ENCODE results near the gene STARD6. TPM values are rescaled to one million over a fixed set of nuclear protein-coding genes. Genes with fewer than 3 reads are reported as not detected.

Gene STARD6
- total and polyA plus RNA-seq, 8 donors = 0.42 to 0.43 TPM; not detected in 6

DNA sequence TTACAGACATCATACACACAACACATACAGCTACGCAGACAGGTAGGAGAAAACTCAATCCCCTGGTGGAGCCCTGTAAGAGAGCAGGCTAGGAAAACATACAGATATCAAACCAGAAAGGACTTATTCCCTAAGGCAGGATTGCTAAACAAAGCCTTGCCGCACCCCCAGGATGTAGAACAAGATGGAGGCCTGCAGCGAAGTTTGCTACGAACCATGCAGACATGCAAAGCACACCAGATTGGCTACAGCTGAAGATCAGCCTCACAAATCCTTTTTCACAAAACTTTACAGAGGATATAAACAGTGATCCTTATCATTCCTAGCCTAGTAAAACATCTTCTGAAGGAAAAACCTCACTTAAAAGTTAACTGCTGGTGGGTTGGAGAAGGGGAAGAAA, 28.4 kb upstream of the STARD6 start:
- H3K4me1 ChIP-seq = peaks cover 0 to 6% of the 10 kb centered on the region in 2 donors
- intact Hi-C loops (cut with DNase I) = no loop called here

DNA sequence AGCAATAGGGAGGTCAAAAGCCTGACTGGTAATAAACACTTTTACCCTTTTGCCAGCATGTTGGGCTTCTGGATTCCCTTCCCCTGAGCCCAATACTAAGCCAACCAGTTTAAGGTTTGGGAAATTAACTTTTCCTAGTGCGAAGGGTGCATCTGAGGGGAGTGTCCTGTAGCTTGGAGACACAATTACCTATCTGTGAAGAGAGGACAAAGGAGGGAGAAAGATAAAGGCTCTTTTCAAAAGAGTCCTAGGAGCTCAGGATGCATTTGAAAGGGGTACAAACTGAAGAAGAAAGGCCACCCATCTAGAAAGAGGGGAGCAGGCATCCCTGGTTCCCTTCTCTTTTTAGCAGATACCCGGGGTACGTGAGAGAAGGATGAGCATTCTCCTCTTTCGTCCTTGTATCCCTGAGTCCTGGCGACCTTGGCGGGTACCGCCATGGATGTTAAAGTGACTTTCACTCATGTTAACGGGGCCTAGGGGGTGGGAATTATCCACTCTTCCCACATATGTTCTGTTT, 25.1 kb upstream of the STARD6 start:
- H3K4me1 ChIP-seq = no peaks in the 10 kb centered on the region
- no peak overlapping the region for H3K4me3 ChIP-seq
- intact Hi-C loops (cut with DNase I) = no loop called here
- H3K27me3 ChIP-seq = no peaks in the 10 kb centered on the region
- H3K36me3 ChIP-seq = peaks cover 0 to 4% of the 10 kb centered on the region in 2 donors
- no peak for DNase-seq
- ATAC-seq = no peak
- TF ChIP-seq, protein P1, sequence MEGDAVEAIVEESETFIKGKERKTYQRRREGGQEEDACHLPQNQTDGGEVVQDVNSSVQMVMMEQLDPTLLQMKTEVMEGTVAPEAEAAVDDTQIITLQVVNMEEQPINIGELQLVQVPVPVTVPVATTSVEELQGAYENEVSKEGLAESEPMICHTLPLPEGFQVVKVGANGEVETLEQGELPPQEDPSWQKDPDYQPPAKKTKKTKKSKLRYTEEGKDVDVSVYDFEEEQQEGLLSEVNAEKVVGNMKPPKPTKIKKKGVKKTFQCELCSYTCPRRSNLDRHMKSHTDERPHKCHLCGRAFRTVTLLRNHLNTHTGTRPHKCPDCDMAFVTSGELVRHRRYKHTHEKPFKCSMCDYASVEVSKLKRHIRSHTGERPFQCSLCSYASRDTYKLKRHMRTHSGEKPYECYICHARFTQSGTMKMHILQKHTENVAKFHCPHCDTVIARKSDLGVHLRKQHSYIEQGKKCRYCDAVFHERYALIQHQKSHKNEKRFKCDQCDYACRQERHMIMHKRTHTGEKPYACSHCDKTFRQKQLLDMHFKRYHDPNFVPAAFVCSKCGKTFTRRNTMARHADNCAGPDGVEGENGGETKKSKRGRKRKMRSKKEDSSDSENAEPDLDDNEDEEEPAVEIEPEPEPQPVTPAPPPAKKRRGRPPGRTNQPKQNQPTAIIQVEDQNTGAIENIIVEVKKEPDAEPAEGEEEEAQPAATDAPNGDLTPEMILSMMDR (IDR thresholded peaks at IDR 0.05) = no peak
- H3K27ac ChIP-seq = no peak overlapping the region
- H3K9me3 ChIP-seq = no peaks in the 10 kb centered on the region

More for the DNA sequence above, 28.4 kb upstream of the STARD6 start:
- ATAC-seq (no peak), DNase-seq (no peak)
- Histone ChIP-seq H3K36me3 (no peaks in the 10 kb centered on the region), H3K27me3 (no peaks in the 10 kb centered on the region), H3K27ac (no peak overlapping the region), H3K4me3 (no peak overlapping the region), H3K9me3 (no peaks in the 10 kb centered on the region)
- TF ChIP-seq, protein P1 (IDR thresholded peaks at IDR 0.05) = no peak

DNA sequence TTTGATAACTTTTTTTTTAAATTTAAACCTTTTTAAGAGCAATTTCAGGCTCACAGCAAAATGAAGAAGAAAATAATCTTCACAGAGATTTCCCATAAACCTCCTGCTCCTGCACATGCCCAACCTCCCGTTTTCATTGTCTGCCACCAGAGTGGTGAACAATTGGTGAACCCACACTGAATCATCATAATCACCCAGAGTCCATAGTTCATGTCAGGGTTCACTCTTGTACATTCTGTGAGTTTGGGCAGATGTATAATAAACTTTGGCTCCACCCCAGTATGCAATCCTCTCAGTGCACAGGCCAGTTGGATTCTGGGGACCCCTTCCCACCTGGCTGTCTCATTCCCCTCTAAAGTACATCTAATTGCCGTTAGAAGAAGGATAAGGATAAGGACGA, 24.4 kb upstream of the STARD6 start:
- no peaks in the 10 kb centered on the region for H3K9me3 ChIP-seq
- DNase-seq (no peak), ATAC-seq (no peak)
- no peaks in the 10 kb centered on the region for H3K27me3 ChIP-seq
- H3K4me1 ChIP-seq = no peaks in the 10 kb centered on the region
- peaks cover 0 to 4% of the 10 kb centered on the region in 2 donors for H3K36me3 ChIP-seq
- TF ChIP-seq, protein P1 (IDR thresholded peaks at IDR 0.05) = no peak
- no peak overlapping the region for H3K4me3 ChIP-seq
- no peak overlapping the region for H3K27ac ChIP-seq
- intact Hi-C loops (cut with DNase I) = no loop called here

DNA sequence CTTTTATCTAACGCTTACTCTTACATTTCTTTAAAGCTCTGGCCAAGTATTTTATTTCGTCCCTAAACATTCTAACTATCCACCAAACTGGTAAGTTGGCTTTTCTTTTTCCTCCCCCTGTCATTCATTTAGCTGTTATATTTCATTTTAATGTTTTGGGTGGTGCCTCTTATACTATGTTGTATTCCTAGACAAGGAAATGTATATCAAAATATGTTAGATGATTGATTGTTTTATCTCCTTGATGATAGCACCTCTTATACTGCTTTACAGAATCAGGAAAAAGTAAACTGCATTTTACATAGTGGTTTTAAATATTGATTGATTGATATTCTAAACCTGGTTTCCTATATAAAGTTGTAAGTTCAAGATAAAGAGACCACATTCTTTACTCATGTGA, 24.0 kb upstream of the STARD6 start:
- Histone ChIP-seq H3K36me3 (peaks cover 0 to 4% of the 10 kb centered on the region in 2 donors), H3K4me1 (no peaks in the 10 kb centered on the region), H3K4me3 (no peak overlapping the region), H3K27me3 (no peaks in the 10 kb centered on the region), H3K27ac (no peak overlapping the region), H3K9me3 (no peaks in the 10 kb centered on the region)
- no peak for ATAC-seq
- TF ChIP-seq, protein P1 (IDR thresholded peaks at IDR 0.05) = no peak
- intact Hi-C loops (cut with DNase I) = no loop called here
- DNase-seq = no peak

DNA sequence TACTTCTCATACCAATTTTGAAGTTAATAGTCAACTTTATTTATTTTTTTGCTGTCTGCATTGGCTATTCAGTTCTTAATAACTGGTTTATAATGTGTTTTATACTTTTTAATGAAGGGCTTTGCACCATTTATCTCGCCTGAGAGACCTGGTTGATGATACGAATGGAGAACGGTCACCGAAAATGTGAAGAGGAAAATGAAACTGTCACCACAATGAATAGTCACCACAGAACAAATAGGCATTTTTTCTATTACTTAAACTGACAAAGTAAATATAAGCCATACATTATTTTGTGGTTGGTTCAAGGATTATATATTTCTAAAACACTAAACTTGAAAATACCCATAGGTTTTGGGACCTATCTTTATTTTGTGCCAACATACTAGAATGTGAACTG, 20.4 kb upstream of the STARD6 start:
- Histone ChIP-seq H3K4me1 (no peaks in the 10 kb centered on the region), H3K36me3 (peaks cover 0 to 4% of the 10 kb centered on the region in 2 donors), H3K27me3 (no peaks in the 10 kb centered on the region), H3K9me3 (no peaks in the 10 kb centered on the region), H3K4me3 (no peak overlapping the region), H3K27ac (no peak overlapping the region)
- intact Hi-C loops (cut with DNase I) = no loop called here
- TF ChIP-seq, protein P1 (IDR thresholded peaks at IDR 0.05) = no peak
- ATAC-seq (no peak), DNase-seq (no peak)
